Endothelial cell of umbilical vein (primary cell): ENCODE data around the gene CELF1. TPM values are rescaled to one million over a fixed set of nuclear protein-coding genes. Genes with fewer than 3 reads are reported as not detected.

Source experiments
- BruUV-seq: library from RNA; stranded (reverse); fragments of 400-500 nt; replicated peaks from 2 replicates; lab custom pipeline; 2021; lab: Mats Ljungman, UMichigan
- CTCF ChIA-PET: fragments of 300-600, 350-600 bp; sonication (Branson Sonifier 250); formaldehyde crosslinking; loops from one replicate; lab custom pipeline; 2021; ENCODE audit warnings: antibody characterized with exemption, inconsistent platforms; lab: Charles Lee
- POLR2A ChIA-PET: fragments of 300-600, 350-600 bp; sonication (Branson Sonifier 250); formaldehyde crosslinking; loops from one replicate; lab custom pipeline; 2021; ENCODE audit warnings: antibody characterized with exemption, inconsistent platforms; lab: Charles Lee
- DNase-seq: peaks from one replicate; pipeline ENCODE4 v3.0.0-alpha.2; 2011; ENCODE audit warnings: low read depth, low spot score
- FAIRE-seq: peaks from 2 replicates; lab custom pipeline; 2011; peaks lifted over from hg19 to GRCh38; lab: Jason Lieb, UNC
- H2AFZ ChIP-seq: 2 replicates; pipeline ENCODE4 v1.6.0; 2012; ENCODE audit warnings: low read depth, low read length, control low read depth, inconsistent platforms
- H3K27ac ChIP-seq: 2 replicates; pipeline ENCODE4 v1.5.1; 2011; ENCODE audit warnings: low read depth, mild to moderate bottlenecking, control low read depth, low read length, moderate library complexity; ENCODE audit not compliant: insufficient read depth
- H3K27me3 ChIP-seq, 2 experiments: 2 replicates each; pipeline versions ENCODE4 v1.6.0 to v1.6.1; 2011; ENCODE audit warnings: low read length in 2 of 2, mixed read lengths in 1 of 2; ENCODE audit not compliant: control insufficient read depth in 2 of 2, insufficient read depth in 2 of 2
- H3K36me3 ChIP-seq, 2 experiments: 2 replicates in 1 of 2; 3 replicates in 1 of 2; pipeline ENCODE4 v1.5.1; 2011; ENCODE audit warnings: low read length in 2 of 2, mild to moderate bottlenecking in 1 of 2, moderate library complexity in 1 of 2; ENCODE audit not compliant: control insufficient read depth in 2 of 2, insufficient read depth in 2 of 2; ENCODE audit errors: extremely low read depth in 1 of 2
- H3K4me1 ChIP-seq: 3 replicates; pipeline ENCODE4 v1.5.1; 2011; ENCODE audit warnings: mild to moderate bottlenecking, low read length; ENCODE audit not compliant: control insufficient read depth, insufficient read depth; ENCODE audit errors: extremely low read depth
- H3K4me2 ChIP-seq: 2 replicates; pipeline ENCODE4 v1.6.1; 2011; ENCODE audit warnings: low read length, control low read depth, mixed read lengths; ENCODE audit not compliant: insufficient read depth
- H3K4me3 ChIP-seq, 3 experiments: fragments of 200-600 bp in 1 of 3; sonication (generic), shearing (Covaris generic) in 1 of 3; replicated peaks in 1 of 3; 2 replicates each; pipeline ENCODE4 v1.5.1; 2011 to 2016; ENCODE audit warnings: control low read depth in 3 of 3, low read length in 3 of 3, mild to moderate bottlenecking in 2 of 3, inconsistent platforms in 1 of 3, low read depth in 1 of 3, moderate library complexity in 1 of 3; ENCODE audit not compliant: insufficient read depth in 1 of 3
- H3K79me2 ChIP-seq: 2 replicates; pipeline ENCODE4 v1.6.0; 2012; ENCODE audit warnings: low read length, inconsistent platforms; ENCODE audit not compliant: control insufficient read depth, insufficient read depth
- H3K9ac ChIP-seq: replicated peaks from 2 replicates; pipeline ENCODE3; 2011; ENCODE audit warnings: low read length, control low read depth; ENCODE audit not compliant: insufficient read depth; ENCODE audit errors: extremely low read depth
- H3K9me1 ChIP-seq: replicated peaks from 3 replicates; pipeline ENCODE4 v1.6.0; 2011; ENCODE audit warnings: mild to moderate bottlenecking, low read length; ENCODE audit not compliant: control insufficient read depth, insufficient read depth; ENCODE audit errors: extremely low read depth
- H3K9me3 ChIP-seq: replicated peaks from 2 replicates; pipeline ENCODE4 v1.5.1; 2012; ENCODE audit warnings: low read length, inconsistent platforms; ENCODE audit not compliant: control insufficient read depth, insufficient read depth
- H4K20me1 ChIP-seq: replicated peaks from 2 replicates; pipeline ENCODE3; 2011; ENCODE audit warnings: mild to moderate bottlenecking, low read length; ENCODE audit not compliant: control insufficient read depth, insufficient read depth; ENCODE audit errors: extremely low read depth
- EZH2 ChIP-seq: IDR thresholded peaks from 2 replicates; pipeline ENCODE4 v1.6.1; 2012; ENCODE audit warnings: borderline replicate concordance, low read depth, mild to moderate bottlenecking, moderate library complexity, low read length, inconsistent platforms; ENCODE audit not compliant: severe bottlenecking
- FOS ChIP-seq: IDR thresholded peaks from 2 replicates; pipeline ENCODE4 v1.6.1; 2011; ENCODE audit warnings: mild to moderate bottlenecking, low read length, moderate library complexity, borderline replicate concordance; ENCODE audit not compliant: insufficient read depth
- GATA2 ChIP-seq: IDR thresholded peaks from 2 replicates; pipeline ENCODE4 v1.7.0; 2011; ENCODE audit warnings: low read depth, mild to moderate bottlenecking, moderate library complexity, mixed read lengths, low read length; ENCODE audit not compliant: insufficient read length, insufficient read depth
- JUN ChIP-seq: IDR thresholded peaks from 2 replicates; pipeline ENCODE4 v1.6.1; 2011; ENCODE audit warnings: borderline replicate concordance, low read depth; ENCODE audit not compliant: insufficient read length, insufficient read depth
- MYC ChIP-seq: IDR thresholded peaks from one replicate; pipeline ENCODE4 v1.6.1; 2011; ENCODE audit warnings: mild to moderate bottlenecking, low read depth, low read length
- POLR2A ChIP-seq: IDR thresholded peaks from 2 replicates; pipeline ENCODE4 v1.6.1; 2012; ENCODE audit warnings: low read depth, mild to moderate bottlenecking, control low read depth, low read length
- POLR2AphosphoS5 ChIP-seq: IDR thresholded peaks from 2 replicates; pipeline ENCODE4 v1.6.1; 2012; ENCODE audit warnings: low read depth, mild to moderate bottlenecking, control low read depth, low read length, moderate library complexity; ENCODE audit not compliant: insufficient read depth
- dilution Hi-C: fragments of 300-500 bp; cut with MboI; formaldehyde crosslinking; loops from one replicate; pipeline ENCODE4 v1.15.0; 2019; ENCODE audit warnings: low sequenced_read_pairs; ENCODE audit not compliant: extremely low pct_ligation_motif_present
- intact Hi-C: fragments of 100-400 bp; cut with micrococcal nuclease; formaldehyde crosslinking; loops from one replicate; pipeline ENCODE4 v1.10.0; 2022
- polyA plus RNA-seq, 4 experiments: library from polyadenylated mRNA; depleted of rRNA in 3 of 4; stranded (reverse) in 3 of 4; unstranded in 1 of 4; fragments of >200 nt; gene quantifications; 2 replicates each; pipeline versions ENCODE4 v1.2.1 to v1.2.3, GENCODE V29; 2011 to 2012; ENCODE audit warnings: missing spikeins in 1 of 4
- total RNA-seq: library from RNA; stranded (reverse); gene quantifications from 2 replicates; pipeline ENCODE4 v1.2.3, GENCODE V29; 2021
- TF ChIP-seq, protein P1 (sequence below), 2 donors: IDR thresholded peaks; 1 replicate in 1 of 2; 2 replicates in 1 of 2; pipeline ENCODE4 v1.5.1; 2011; ENCODE audit warnings: low read length in 2 of 2, mild to moderate bottlenecking in 2 of 2, moderate library complexity in 2 of 2, control low read depth in 1 of 2, inconsistent platforms in 1 of 2, low read depth in 1 of 2; ENCODE audit not compliant: insufficient read depth in 1 of 2; ENCODE audit errors: extremely low read depth in 1 of 2
- TF ChIP-seq, protein P2 (sequence below): IDR thresholded peaks from 2 replicates; pipeline ENCODE4 v1.6.1; 2011; ENCODE audit not compliant: insufficient read depth, insufficient read length

CELF1 gene
- total and polyA plus RNA-seq, 2 donors (not counting 3 experiments of a cell fraction or from before 2014, with no cell fraction given) = 66.3 to 120 TPM

DNA sequence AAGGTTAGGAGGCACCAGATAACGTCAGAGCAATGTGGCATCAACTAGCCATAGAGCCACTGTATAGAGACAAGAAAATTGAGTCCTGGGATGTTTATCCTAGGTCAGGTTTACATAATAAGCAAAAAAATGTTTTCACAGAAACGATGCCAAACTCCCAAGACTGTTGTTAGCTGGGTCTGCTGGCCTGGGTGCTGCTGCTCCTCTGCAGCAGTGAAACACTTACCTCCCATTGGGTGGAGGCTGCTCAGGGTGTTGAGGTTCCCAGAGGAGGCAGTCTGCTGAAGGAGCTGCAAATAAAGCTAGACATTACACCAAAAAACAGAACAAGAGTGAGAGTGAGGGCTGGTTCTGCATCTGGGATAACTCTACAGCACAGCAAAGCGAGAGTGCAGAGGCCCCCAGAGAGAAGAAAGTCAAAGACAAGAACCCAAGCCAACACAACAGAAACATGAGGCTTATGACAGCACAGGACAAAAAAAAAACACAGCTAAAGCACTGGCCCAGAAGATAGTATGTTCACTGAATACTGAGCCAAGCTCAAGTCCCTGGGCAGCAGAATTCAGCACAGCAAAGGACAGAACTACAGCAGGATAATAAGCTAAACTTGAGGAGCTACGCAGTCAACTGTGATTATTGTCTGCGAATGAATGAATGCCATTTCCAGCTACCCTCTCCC is 74.1 kb downstream of the CELF1 start:
- H3K79me2 ChIP-seq = peaks cover 3% of the 10 kb centered on the region
- BruUV-seq = no TSS peak
- intact Hi-C loops = no loop called here
- no peak for TF ChIP-seq MYC
- TF ChIP-seq, protein P1, sequence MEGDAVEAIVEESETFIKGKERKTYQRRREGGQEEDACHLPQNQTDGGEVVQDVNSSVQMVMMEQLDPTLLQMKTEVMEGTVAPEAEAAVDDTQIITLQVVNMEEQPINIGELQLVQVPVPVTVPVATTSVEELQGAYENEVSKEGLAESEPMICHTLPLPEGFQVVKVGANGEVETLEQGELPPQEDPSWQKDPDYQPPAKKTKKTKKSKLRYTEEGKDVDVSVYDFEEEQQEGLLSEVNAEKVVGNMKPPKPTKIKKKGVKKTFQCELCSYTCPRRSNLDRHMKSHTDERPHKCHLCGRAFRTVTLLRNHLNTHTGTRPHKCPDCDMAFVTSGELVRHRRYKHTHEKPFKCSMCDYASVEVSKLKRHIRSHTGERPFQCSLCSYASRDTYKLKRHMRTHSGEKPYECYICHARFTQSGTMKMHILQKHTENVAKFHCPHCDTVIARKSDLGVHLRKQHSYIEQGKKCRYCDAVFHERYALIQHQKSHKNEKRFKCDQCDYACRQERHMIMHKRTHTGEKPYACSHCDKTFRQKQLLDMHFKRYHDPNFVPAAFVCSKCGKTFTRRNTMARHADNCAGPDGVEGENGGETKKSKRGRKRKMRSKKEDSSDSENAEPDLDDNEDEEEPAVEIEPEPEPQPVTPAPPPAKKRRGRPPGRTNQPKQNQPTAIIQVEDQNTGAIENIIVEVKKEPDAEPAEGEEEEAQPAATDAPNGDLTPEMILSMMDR (IDR thresholded peaks at IDR 0.05; ENCODE audit: extremely low read depth in 1 of 2, insufficient read depth in 1 of 2, low read depth in 1 of 2, low read length in 2 of 2) = no peak
- no peak for TF ChIP-seq JUN
- no peak for TF ChIP-seq POLR2AphosphoS5
- TF ChIP-seq EZH2 = no peak
- no peak for TF ChIP-seq FOS
- TF ChIP-seq POLR2A = no peak
- no peak for TF ChIP-seq GATA2
- TF ChIP-seq, protein P2, sequence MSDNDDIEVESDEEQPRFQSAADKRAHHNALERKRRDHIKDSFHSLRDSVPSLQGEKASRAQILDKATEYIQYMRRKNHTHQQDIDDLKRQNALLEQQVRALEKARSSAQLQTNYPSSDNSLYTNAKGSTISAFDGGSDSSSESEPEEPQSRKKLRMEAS = no peak
- CTCF ChIA-PET = interaction anchor here (0.8 to 1.9 kb wide), 6 partner anchors 9 to 75 kb away, joined by 3 to 8 read pairs (median 6); no protein-coding TSS in a partner anchor
- no peaks in the 10 kb centered on the region for H3K9me3 ChIP-seq
- POLR2A ChIA-PET = no interaction called here
- dilution Hi-C loops = no loop called here
- DNase-seq (no peak), FAIRE-seq (no peak)
- no peak overlapping the region for H2AFZ ChIP-seq
- H3K9me1 ChIP-seq = no peaks in the 10 kb centered on the region
- H3K4me3 ChIP-seq = no peak overlapping the region
- H3K27ac ChIP-seq = no peak overlapping the region
- peaks cover 22 to 41% of the 10 kb centered on the region in 2 experiments for H3K36me3 ChIP-seq
- no peak overlapping the region for H3K9ac ChIP-seq
- H3K4me2 ChIP-seq = no peak overlapping the region
- H3K27me3 ChIP-seq = no peaks in the 10 kb centered on the region
- peaks cover 23% of the 10 kb centered on the region for H3K4me1 ChIP-seq
- H4K20me1 ChIP-seq = no peaks in the 10 kb centered on the region
